Neutrophil (primary cell): Measurements from ENCODE around the gene SEC62.

ENCODE experiments used
- H3K27ac ChIP-seq: fragments of 200-600 bp; sonication (generic); 2 replicates; pipeline ENCODE4 v1.5.1; 2016; ENCODE audit warnings: mild to moderate bottlenecking, moderate library complexity
- H3K27me3 ChIP-seq: fragments of 200-600 bp; sonication (generic); 2 replicates; pipeline ENCODE4 v1.6.0; 2016; ENCODE audit warnings: mild to moderate bottlenecking
- H3K36me3 ChIP-seq: fragments of 200-600 bp; sonication (generic); 2 replicates; pipeline ENCODE4 v1.5.1; 2017
- H3K4me1 ChIP-seq, 2 experiments: fragments of 200-600 bp in 1 of 2; sonication (generic) in 1 of 2; 1 replicate in 1 of 2; 2 replicates in 1 of 2; pipeline versions ENCODE4 v1.5.1 to v1.6.1; 2013 to 2016; ENCODE audit warnings: low read depth in 1 of 2, low read length in 1 of 2, mild to moderate bottlenecking in 1 of 2, moderate library complexity in 1 of 2; ENCODE audit not compliant: control insufficient read depth in 1 of 2, insufficient read depth in 1 of 2
- H3K4me3 ChIP-seq, 2 experiments: fragments of 200-600 bp in 1 of 2; sonication (generic) in 1 of 2; 1 replicate in 1 of 2; 2 replicates in 1 of 2; pipeline ENCODE4 v1.5.1; 2013 to 2016; ENCODE audit warnings: low read depth in 1 of 2, low read length in 1 of 2, mild to moderate bottlenecking in 1 of 2, moderate library complexity in 1 of 2
- H3K9me3 ChIP-seq: fragments of 200-600 bp; sonication (generic); 2 replicates; pipeline ENCODE4 v1.5.1; 2016
- TF ChIP-seq, protein P1 (sequence below): fragments of 200-600 bp; sonication (generic); IDR thresholded peaks from 2 replicates; pipeline ENCODE4 v1.5.1; 2016; ENCODE audit warnings: antibody characterized with exemption

The SEC62 gene

DNA sequence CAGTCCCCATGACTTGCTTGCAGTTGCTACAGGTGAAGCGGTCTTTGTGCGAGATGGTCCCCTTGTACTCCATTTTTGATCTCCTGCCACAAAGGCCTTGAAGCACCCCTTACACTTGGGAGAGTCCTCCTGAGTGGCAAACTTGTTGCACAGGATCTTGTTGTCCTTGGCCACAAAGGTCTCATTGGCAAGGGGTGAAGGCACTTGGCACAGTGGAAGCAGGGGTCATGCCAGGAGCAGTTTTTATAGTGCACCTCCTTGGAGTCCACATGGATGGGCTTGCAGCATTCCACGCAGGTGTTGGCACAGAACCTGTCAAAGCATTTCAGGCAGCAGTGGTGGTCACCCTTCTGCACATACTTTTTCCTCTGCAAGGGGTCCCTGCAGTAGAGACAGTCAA is 20.3 kb upstream of the SEC62 start:
- Histone ChIP-seq H3K27me3 (no peaks in the 10 kb centered on the region), H3K36me3 (no peaks in the 10 kb centered on the region), H3K4me1 (peaks cover 16 to 20% of the 10 kb centered on the region in 2 experiments), H3K27ac (peak overlapping the region; percentile 80), H3K4me3 (no peak overlapping the region), H3K9me3 (no peaks in the 10 kb centered on the region)
- TF ChIP-seq, protein P1, sequence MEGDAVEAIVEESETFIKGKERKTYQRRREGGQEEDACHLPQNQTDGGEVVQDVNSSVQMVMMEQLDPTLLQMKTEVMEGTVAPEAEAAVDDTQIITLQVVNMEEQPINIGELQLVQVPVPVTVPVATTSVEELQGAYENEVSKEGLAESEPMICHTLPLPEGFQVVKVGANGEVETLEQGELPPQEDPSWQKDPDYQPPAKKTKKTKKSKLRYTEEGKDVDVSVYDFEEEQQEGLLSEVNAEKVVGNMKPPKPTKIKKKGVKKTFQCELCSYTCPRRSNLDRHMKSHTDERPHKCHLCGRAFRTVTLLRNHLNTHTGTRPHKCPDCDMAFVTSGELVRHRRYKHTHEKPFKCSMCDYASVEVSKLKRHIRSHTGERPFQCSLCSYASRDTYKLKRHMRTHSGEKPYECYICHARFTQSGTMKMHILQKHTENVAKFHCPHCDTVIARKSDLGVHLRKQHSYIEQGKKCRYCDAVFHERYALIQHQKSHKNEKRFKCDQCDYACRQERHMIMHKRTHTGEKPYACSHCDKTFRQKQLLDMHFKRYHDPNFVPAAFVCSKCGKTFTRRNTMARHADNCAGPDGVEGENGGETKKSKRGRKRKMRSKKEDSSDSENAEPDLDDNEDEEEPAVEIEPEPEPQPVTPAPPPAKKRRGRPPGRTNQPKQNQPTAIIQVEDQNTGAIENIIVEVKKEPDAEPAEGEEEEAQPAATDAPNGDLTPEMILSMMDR: no peak

DNA sequence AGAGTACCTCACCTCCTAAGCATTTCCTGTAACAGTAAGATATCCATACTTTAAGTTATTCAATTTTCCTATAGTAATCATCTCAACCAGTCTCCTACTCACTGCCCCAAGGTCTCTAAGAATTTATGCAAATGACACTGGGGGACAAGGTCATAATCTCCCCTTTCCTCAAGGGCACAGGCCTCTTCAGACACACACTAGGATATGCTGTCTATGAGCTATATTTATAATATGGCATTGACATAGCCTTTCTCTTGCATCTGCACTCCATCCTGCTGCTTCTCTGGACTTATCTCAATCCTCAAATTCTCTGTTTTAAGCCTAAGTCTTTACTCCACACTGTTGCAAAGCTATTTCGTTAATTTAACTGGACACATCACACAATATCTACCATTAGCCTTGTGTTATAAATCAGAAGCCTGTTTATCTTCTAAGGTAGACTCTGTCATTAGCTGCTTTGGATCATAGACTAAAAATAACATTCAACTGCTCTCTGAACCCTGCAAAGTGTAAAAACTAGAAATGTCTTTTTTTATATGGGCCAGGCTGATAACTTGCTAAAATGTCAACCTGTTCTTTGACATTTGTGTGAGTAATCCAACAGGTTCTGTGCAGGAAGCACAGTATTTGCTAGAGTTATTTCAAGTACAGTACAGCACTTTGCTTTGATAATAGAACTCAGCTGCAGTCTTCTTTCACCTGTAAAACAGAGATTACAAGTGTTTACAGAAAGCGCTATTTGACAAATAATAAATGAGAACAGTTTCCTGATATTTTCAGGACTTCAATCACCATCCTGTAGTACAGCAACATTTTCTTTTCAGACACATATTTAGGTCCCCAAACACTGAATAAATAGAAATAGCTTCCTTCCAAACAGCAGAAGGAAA is 17.8 kb upstream of the SEC62 start:
- Histone ChIP-seq H3K36me3 (no peaks in the 10 kb centered on the region), H3K27me3 (no peaks in the 10 kb centered on the region), H3K27ac (no peak overlapping the region), H3K9me3 (no peaks in the 10 kb centered on the region), H3K4me3 (no peak overlapping the region), H3K4me1 (peaks cover 40 to 43% of the 10 kb centered on the region in 2 experiments)
- TF ChIP-seq, protein P1: no peak

DNA sequence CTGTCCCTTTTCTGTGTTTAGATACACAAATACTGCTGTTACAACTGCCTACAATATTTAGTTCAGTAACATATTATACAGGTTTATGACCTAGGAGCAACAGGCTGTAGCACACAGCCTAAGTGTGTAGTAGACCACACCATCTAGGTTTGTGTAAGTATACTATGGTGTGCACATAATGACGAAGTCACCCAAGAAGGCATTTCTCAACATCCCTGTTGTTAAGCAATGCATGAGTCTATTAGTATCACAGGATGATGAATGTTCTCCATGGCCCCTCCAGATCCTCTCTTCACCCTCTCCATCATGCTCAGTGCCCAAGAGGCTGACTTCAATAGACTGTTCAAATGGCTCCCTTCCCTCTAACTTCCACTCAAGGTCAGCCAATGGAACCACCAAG is 14.6 kb upstream of the SEC62 start:
- H3K9me3 ChIP-seq: no peaks in the 10 kb centered on the region
- peak overlapping the region; percentile 88 for H3K27ac ChIP-seq
- H3K36me3 ChIP-seq: no peaks in the 10 kb centered on the region
- no peaks in the 10 kb centered on the region for H3K27me3 ChIP-seq
- TF ChIP-seq, protein P1: no peak
- H3K4me3 ChIP-seq: no peak overlapping the region
- H3K4me1 ChIP-seq: peaks cover 54 to 55% of the 10 kb centered on the region in 2 experiments

DNA sequence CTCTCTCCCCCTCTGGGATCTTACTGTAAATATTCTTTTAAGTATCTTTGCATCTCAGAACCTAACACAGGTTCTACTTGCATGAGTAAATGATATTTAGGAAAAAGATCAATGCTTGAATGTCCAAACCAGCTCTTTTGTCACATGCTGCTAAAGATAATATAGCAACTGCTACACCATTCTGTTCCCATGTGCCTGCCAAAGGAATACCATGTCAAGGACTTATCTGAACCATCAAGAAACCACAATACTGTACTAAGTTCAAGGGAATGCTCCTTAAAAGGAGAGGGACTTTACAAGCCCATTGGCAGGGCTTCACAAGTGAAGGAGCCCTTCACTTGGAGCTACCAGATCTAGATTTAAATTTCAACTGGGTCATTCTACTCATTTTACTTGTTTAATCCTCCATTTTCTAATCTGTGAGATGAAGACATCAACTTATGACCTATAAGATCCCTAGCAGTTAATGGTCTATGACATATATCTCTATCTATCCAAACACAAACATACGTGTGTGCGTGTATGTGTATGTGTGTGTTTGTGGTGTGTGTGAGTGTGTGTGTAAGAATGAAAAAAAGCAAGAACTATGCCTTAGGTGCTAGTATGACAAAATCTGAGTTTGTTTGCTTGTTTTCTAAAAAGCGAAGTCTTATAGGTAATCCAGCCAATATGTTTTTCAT is 13.0 kb upstream of the SEC62 start:
- no peaks in the 10 kb centered on the region for H3K27me3 ChIP-seq
- peak overlapping the region; percentile 23 to 48 for H3K4me3 ChIP-seq
- H3K27ac ChIP-seq: peak overlapping the region; percentile 88
- peaks cover 56 to 61% of the 10 kb centered on the region in 2 experiments for H3K4me1 ChIP-seq
- TF ChIP-seq, protein P1: no peak
- no peaks in the 10 kb centered on the region for H3K9me3 ChIP-seq
- H3K36me3 ChIP-seq: no peaks in the 10 kb centered on the region

DNA sequence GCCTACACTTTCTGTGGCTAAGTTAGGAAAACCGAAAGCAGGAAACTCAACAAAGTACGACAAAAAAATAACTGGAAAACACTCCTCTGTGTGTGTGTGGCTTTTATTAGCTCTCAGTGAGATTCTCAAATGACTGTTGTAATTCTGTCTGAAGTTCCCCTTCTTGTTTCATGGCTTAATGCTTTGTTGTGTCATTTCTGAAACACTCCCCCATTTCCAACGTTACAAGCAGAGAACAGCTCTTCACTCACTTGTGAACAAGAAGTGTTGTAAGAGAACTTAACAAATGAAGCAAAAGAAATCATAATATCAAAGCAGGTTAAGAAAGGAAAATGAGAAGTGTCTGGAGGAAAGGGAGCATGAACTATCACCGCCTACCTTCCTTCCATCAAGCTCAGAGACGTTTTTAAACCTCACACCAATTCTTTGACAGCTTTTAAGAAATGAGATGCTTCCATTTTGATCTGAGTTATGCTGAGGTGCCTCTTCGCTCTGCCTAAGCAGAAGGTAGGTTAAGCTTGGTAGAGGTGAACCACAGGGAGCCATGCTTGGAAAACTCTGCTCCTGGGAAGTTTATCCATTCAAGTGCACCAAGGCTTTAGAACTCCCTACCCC is 12.4 kb upstream of the SEC62 start:
- H3K9me3 ChIP-seq: no peaks in the 10 kb centered on the region
- H3K4me3 ChIP-seq: peak overlapping the region; percentile 23 to 48
- peaks cover 56 to 61% of the 10 kb centered on the region in 2 experiments for H3K4me1 ChIP-seq
- H3K36me3 ChIP-seq: no peaks in the 10 kb centered on the region
- H3K27ac ChIP-seq: peak overlapping the region; percentile 88
- H3K27me3 ChIP-seq: no peaks in the 10 kb centered on the region
- TF ChIP-seq, protein P1: no peak
